Measurements from ENCODE around the gene ZBP1.

ZBP1 gene

DNA sequence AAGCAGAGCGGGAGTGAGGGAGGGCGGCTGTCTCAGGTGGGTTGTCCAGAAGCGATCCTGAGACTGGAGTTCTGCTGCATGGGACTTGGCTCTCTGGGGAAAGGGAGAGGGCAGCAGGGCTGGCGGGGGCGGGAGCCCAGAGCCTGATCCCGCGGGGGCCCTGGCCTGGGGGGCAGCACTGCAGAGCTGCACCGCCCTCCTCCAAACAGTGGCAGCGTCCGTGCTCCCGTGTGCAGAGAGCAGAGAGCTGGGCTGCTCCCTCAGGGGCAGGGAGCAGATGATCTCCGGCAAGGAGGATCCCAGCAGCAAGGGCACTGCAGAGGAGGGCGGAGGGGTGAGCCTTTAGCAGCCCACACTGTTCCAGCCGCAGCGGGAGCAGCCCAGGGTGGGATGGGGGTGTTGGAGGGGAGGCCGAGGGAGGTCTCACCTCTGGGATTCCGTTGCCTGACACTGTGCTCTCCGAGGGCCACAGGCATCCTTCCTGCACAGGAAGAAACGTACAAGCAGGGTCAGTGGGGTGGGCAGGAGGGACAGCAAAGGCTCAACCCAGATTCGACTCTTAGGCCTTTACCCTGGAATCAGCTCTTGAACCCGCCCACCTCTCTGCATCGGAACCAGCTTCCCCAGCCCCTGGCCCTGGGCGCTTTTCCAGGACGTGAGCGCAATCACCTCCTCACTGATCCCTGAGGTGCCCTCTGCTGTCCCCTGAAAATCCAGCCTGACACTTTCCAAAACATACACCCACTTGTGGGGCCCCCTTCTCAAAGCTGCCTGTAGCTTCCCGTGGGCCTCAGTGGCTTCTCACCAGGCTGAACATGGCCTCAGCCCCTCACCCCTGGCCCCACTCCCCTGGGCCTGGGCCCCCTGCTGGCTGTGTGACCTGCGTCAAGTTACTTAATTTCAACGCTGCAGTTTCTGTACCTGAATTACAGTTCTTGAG lies 32.6 kb upstream of the ZBP1 start:
- TF ChIP-seq MAX (IDR thresholded peaks at IDR 0.05) (no peak), YY1 (IDR thresholded peaks at IDR 0.05; ENCODE audit: low read depth) (no peak), CEBPB (IDR thresholded peaks at IDR 0.05) (no peak), REST (IDR thresholded peaks at IDR 0.05; ENCODE audit: low read depth) (no peak), FOXM1 (IDR thresholded peaks at IDR 0.05; ENCODE audit: borderline replicate concordance, low read depth) (no peak), CREB1 (IDR thresholded peaks at IDR 0.05; ENCODE audit: low read depth) (no peak), EP300 (IDR thresholded peaks at IDR 0.05; ENCODE audit: borderline replicate concordance) (no peak), EGR1 (IDR thresholded peaks at IDR 0.05) (no peak)

- no peak for TF ChIP-seq YY1 (IDR thresholded peaks at IDR 0.05; ENCODE audit: low read depth)
These were observed 31.8 kb upstream of the ZBP1 start for GRCh38 chr20:57651881-57652605.

- no peak for TF ChIP-seq TAF1 (IDR thresholded peaks at IDR 0.05; ENCODE audit: low read depth)
- no peak for TF ChIP-seq EGR1 (IDR thresholded peaks at IDR 0.05)
- no peak for TF ChIP-seq TCF12 (IDR thresholded peaks at IDR 0.05; ENCODE audit: low read depth)
- TF ChIP-seq NFIC (IDR thresholded peaks at IDR 0.05) = no peak
- no peak for TF ChIP-seq RAD21 (IDR thresholded peaks at IDR 0.05; ENCODE audit: low read depth)
- no peak for TF ChIP-seq TEAD4 (IDR thresholded peaks at IDR 0.05)
- no peak for TF ChIP-seq EP300 (IDR thresholded peaks at IDR 0.05; ENCODE audit: borderline replicate concordance)
- no peak for TF ChIP-seq CEBPB (IDR thresholded peaks at IDR 0.05)
These were observed 30.7 kb upstream of the ZBP1 start for GRCh38 chr20:57650756-57651483.

DNA sequence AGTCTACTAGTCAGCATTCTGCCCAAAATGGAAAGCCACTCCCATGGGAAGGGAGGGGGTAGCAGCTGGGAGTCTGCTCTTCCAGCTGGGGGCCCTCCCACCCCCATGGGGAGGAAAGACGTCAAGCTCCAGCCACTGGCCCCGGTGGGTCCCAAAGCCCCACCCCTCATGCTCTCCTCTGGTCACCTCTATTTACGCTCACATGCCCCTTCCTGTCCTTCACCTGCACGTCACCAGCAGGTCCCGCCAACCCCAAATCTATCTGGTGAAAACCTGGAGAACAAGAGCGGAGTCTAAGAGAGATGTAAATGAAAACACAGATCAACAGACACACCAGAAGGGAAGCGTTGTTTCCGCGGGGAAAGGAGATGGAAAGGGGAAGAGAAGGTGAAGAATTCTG lies 30.0 kb upstream of the ZBP1 start:
- TF ChIP-seq EGR1 (IDR thresholded peaks at IDR 0.05) (no peak), CREB1 (IDR thresholded peaks at IDR 0.05; ENCODE audit: low read depth) (no peak), EP300 (IDR thresholded peaks at IDR 0.05; ENCODE audit: borderline replicate concordance) (no peak), USF1 (IDR thresholded peaks at IDR 0.05) (no peak), TAF1 (IDR thresholded peaks at IDR 0.05; ENCODE audit: low read depth) (no peak), FOXM1 (IDR thresholded peaks at IDR 0.05; ENCODE audit: borderline replicate concordance, low read depth) (no peak), RAD21 (IDR thresholded peaks at IDR 0.05; ENCODE audit: low read depth) (no peak), REST (IDR thresholded peaks at IDR 0.05; ENCODE audit: low read depth) (no peak), CEBPB (IDR thresholded peaks at IDR 0.05) (no peak), TEAD4 (IDR thresholded peaks at IDR 0.05) (no peak), NFIC (IDR thresholded peaks at IDR 0.05) (no peak)

GRCh38 chr20:57649617-57650015 lies 29.4 kb upstream of the ZBP1 start:
- TF ChIP-seq TEAD4 (IDR thresholded peaks at IDR 0.05) (no peak), FOXM1 (IDR thresholded peaks at IDR 0.05; ENCODE audit: borderline replicate concordance, low read depth) (no peak), CREB1 (IDR thresholded peaks at IDR 0.05; ENCODE audit: low read depth) (no peak), TAF1 (IDR thresholded peaks at IDR 0.05; ENCODE audit: low read depth) (no peak), USF1 (IDR thresholded peaks at IDR 0.05) (no peak), YY1 (IDR thresholded peaks at IDR 0.05; ENCODE audit: low read depth) (no peak), MAX (IDR thresholded peaks at IDR 0.05) (no peak), RAD21 (IDR thresholded peaks at IDR 0.05; ENCODE audit: low read depth) (no peak), EGR1 (IDR thresholded peaks at IDR 0.05) (no peak), EP300 (IDR thresholded peaks at IDR 0.05; ENCODE audit: borderline replicate concordance) (no peak), CEBPB (IDR thresholded peaks at IDR 0.05) (no peak), NFIC (IDR thresholded peaks at IDR 0.05) (no peak), REST (IDR thresholded peaks at IDR 0.05; ENCODE audit: low read depth) (no peak)
